NCI-H446 (cell line): ENCODE data around the gene ZC3H12D.
A peak's percentile ranks its signal among the peaks of the same experiment; 100 is the strongest.
"Not testable (repeated sequence)": the region's sequence is repeated elsewhere in the genome, so short reads cannot be mapped to it uniquely, and the experiment has no call there.

ENCODE experiments used
- DNase-seq, 2 experiments: peaks; one replicate each; lab custom pipeline; 2025; lab: John Stamatoyannopoulos, UW

Gene ZC3H12D

GRCh38 chr6:149458806-149459205, 26.0 kb downstream of the ZC3H12D start:
- no peak for DNase-seq

GRCh38 chr6:149458196-149458595, 26.6 kb downstream of the ZC3H12D start:
- no peak for DNase-seq

GRCh38 chr6:149457316-149457884, 27.4 kb downstream of the ZC3H12D start:
- DNase-seq: no peak

GRCh38 chr6:149456311-149457021, 28.3 kb downstream of the ZC3H12D start:
- DNase-seq: no peak

DNA sequence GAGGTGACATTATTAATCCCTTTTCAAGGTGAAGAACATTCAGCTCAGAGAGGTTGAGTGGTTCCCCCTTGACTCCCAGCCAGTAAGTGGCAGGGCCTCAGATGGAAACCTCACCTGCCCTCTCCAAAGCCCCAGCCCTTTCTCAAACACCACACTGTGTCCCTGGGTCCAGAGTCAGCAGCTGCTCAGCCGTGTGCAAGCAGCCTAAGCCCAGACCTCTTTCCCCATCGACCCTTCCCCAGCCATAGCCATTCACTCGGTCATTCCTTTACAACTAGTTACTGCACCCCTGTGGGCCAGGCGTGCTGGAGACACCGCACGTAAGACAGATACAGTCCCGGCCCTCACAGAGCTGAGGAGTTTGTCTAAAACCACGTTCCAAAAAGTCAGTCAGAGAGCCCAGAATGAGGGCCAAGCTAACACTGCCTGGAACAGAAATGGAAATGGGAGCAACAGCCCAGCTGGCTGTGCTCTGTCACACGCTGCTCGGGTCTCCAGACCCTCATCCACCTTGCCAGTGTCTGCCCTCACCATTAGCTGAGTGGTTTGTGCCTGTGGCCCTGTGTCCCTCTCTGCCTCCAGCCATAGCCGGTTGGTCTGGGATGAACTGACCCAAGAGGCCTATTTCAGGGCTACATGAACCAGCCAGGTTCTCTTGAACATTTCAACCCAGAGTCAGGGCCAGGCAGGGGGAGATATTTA, 29.6 kb downstream of the ZC3H12D start:
- no peak for DNase-seq

DNA sequence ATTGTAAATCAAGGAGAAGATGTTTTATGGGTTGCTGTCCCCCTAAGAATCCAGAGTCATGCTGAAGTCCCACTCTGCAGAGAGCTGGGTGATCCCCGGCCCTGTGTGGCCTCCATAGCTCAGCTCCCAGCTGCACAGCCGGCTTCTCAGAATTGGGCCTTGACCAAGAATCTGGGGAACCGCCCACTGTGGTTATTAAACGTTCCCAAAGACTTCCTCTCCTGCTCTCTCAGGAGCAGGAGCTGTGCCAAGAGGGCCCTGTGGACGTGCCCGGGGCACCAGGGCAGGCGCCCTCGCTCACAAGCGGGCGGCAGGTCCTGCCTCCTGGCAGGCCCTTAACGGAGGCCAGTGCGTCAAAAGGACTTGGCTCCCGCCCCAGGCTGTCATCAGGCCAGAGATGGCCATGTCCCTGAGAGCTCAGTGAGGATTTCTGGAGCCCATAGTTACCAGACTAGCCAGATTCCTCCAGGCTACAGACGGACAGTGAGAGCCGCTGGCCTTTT, 30.4 kb downstream of the ZC3H12D start:
- no peak for DNase-seq

DNA sequence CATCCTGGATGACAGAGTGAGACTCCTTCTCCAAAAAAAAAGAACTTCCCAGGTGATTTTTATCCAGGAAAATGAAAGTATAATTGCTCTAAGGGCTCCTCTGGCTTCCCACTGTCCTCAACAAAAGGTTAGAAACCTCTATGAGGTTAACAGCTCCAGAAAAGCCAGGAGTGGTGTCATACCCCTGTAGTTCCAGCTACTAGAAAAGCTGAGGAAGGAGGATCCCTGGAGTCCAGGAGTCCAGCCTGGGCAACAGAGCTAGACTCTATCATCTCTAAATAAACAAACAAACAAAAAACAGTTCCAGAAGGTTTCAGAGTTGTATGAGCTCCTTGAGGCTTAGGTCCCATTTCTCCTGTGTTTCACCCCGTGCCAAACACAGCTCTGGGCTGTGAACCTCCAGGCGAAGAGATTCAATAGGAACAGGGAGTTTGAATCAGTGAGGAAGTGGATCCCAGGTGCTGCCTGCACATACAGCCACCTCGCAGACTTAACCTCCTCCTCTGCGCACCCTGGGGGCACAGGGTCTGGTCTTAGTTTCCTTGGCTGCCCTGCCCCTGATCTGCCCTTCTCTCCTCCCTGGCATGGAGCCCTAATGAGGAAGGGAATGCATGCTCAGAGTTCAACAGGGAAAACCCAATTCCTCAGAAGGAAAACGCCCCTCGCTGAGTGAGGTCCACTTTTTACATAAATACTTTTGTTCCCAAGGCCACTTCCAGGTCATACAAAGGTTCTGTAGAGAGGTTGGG, 31.0 kb downstream of the ZC3H12D start:
- DNase-seq: no peak

- DNase-seq: no peak
Measured at GRCh38 chr6:149452037-149452939, 32.5 kb downstream of the ZC3H12D start.

GRCh38 chr6:149451376-149452036, 33.3 kb downstream of the ZC3H12D start:
- DNase-seq: no peak

GRCh38 chr6:149450679-149451375, 34.0 kb downstream of the ZC3H12D start:
- DNase-seq: no peak

DNA sequence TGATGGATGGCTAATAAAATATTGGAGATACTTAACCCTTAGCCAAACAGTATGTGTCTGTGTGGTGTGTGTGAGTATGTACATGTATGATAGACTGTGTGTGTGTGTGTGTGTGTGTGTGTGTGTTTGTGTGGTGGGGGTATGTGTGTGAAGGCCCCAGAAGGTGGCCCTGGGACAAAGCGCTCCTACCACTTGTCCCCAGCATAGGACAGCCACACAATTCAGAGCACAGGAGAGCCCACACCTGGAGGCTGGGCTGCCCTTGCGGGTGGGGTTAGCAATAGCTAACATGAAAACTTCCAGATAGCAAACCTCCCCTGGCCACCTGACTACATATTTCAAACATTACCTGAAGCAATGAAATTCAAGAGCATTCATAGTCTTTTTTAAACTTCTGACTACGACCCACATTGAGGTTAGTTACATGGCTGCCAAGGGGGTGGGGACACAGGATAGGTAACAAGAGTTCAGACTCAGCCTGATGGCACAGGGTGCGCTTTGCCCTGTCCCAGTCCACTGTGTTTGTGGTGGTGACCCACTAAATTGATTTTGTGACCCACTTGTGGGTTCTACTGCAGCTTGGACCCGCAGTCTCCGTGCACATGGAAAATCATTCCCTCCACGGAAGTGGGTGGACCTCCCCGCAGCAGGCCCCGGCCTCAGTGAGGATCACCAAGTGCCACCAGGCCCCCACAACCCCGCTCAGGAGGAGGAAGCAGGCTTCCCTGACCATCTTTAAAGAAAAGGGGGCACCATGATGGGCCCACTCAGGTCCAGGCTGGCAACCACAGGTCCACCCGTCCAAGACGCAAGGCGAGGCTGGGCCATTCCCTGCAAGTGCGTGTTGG, 34.8 kb downstream of the ZC3H12D start:
- no peak for DNase-seq

GRCh38 chr6:149448821-149449453, 35.9 kb downstream of the ZC3H12D start:
- DNase-seq: no peak

DNA sequence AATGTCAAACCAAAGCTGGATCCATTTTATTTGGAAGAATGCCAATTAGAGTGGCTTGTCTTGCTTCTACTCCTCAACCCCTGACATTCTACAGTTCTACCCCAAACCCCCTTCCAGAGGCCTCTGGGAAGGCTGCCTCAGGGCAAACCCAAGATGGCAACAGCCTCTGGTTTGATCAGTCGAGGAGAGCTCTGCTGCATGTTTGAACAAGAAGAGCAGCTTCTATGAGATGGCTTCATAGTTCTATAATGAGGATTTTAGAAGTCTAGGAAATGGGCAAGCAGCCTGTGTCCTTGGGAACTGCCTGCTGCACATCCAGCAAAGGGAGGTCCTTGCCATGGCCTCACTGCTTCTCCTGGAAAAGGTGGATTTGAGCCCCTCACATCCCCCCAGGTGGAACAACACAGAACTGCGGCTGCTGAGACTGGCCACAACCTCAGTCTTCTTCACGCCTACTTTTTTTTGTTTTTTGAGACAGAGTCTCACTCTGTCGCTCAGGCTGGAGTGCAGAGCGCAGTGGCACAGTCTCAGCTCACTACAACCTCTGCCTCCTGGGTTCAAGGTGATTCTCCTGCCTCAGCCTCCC, 37.9 kb downstream of the ZC3H12D start:
- DNase-seq: no peak

GRCh38 chr6:149445573-149445972, 39.2 kb downstream of the ZC3H12D start:
- peak in 1 of 2 experiments; percentile 30 for DNase-seq

- no peak for DNase-seq
Measured at GRCh38 chr6:149445095-149445466, 39.7 kb downstream of the ZC3H12D start.

DNA sequence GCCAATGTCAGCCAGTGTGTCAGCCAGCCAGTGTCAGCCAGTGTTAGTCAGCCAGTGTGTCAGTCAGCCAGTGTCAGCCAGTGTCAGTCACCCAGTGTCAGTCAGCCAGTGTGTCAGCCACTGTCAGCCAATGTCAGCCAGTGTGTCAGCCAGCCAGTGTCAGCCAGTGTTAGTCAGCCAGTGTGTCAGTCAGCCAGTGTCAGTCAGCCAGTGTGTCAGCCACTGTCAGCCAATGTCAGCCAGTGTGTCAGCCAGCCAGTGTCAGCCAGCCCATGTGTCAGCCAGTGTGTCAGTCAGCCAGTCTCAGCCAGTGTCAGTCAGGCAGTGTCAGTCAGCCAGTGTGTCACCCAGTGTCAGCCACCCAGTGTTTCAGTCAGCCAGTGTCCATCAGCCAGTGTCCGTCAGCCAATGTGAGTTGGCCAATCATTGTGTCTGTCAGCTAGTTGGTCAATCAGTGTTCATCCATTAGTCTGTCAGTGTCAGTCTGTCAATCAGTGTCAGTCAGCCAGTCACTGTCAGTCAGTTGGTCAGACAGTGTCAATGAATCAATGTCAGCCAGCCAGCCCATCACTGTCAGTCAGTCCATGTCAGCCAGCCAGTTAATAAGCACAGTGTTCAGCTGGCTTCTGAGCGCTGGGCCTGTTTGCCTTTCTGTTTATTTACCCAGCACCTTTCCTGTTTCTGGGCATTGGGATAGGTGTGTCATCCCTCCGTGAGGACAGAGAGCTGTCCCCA, 40.3 kb downstream of the ZC3H12D start:
- not testable (repeated sequence) for DNase-seq

DNA sequence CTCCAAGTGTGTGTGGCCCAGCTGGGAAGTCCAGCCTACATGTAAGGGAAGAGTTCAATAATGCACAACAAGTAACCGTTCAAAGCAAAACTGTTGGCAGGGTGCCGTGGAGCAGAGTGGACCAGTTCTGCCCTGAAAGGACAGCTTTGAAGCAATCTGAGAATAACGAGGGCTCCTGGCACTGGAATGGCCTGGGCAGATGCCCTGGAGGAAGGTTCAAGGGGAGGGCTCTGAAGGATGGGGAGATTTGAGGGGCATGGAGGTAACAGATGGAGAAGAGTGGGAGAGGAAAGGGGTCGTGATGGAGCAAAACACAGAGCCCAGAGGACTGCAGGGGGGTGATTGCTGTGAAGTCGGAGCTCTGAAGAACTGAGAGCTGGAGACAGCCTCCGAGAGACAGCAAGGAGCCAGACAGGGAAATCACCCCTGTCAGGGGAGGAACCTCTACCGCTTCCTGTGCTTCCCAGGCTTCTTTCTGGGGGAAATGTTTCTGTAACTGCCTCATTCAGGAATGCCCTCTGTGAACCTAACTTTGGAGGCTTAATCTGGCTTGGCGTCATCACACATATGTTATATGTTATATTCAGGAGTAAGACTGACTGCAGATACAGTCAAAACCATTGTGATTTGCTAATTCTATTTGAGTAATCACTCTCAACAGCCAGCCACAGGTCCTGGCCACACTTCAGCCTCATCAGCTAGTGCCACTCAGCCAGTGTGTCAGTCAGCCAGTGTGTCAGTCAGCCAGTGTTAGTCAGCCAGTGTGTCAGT, 41.2 kb downstream of the ZC3H12D start:
- DNase-seq: no peak
